Astrocyte (in vitro differentiated cells and primary cell): Measurements from ENCODE around the gene PTPRO. TPM values are rescaled to one million over a fixed set of nuclear protein-coding genes. Genes with fewer than 3 reads are reported as not detected.

ENCODE experiments used
- DNase-seq: peaks from one replicate; pipeline ENCODE4 v3.0.0-alpha.2; 2010; ENCODE audit warnings: low read depth
- FAIRE-seq: peaks from 2 replicates; lab custom pipeline; 2011; peaks lifted over from hg19 to GRCh38; lab: Jason Lieb, UNC
- H2AFZ ChIP-seq: 2 replicates; pipeline ENCODE4 v1.6.0; 2012; ENCODE audit warnings: low read depth, low read length, inconsistent platforms
- H3K27ac ChIP-seq: 2 replicates; pipeline ENCODE4 v1.5.1; 2011; ENCODE audit warnings: low read depth, low read length, inconsistent platforms
- H3K27me3 ChIP-seq: 2 replicates; pipeline ENCODE4 v1.6.0; 2011; ENCODE audit warnings: low read length, inconsistent platforms; ENCODE audit not compliant: insufficient read depth
- H3K36me3 ChIP-seq: 2 replicates; pipeline ENCODE4 v1.5.1; 2011; ENCODE audit warnings: low read length, inconsistent platforms; ENCODE audit not compliant: insufficient read depth
- H3K4me1 ChIP-seq: 2 replicates; pipeline ENCODE4 v1.5.1; 2011; ENCODE audit warnings: low read length, inconsistent platforms; ENCODE audit not compliant: insufficient read depth
- H3K4me2 ChIP-seq: 2 replicates; pipeline ENCODE4 v1.6.0; 2012; ENCODE audit warnings: low read length, inconsistent platforms
- H3K4me3 ChIP-seq: 2 replicates; pipeline ENCODE4 v1.5.1; 2011; ENCODE audit warnings: low read depth, mild to moderate bottlenecking, low read length, inconsistent platforms; ENCODE audit not compliant: insufficient read depth
- H3K79me2 ChIP-seq: 2 replicates; pipeline ENCODE4 v1.6.0; 2012; ENCODE audit warnings: mild to moderate bottlenecking, low read length, inconsistent platforms; ENCODE audit not compliant: insufficient read depth
- H3K9ac ChIP-seq: 2 replicates; pipeline ENCODE4 v1.6.0; 2012; ENCODE audit warnings: mild to moderate bottlenecking, low read length, inconsistent platforms
- H3K9me3 ChIP-seq: 2 replicates; pipeline ENCODE4 v1.5.1; 2012; ENCODE audit warnings: low read depth, mild to moderate bottlenecking, low read length, inconsistent platforms; ENCODE audit not compliant: insufficient read depth
- H4K20me1 ChIP-seq: 2 replicates; pipeline ENCODE4 v1.6.0; 2012; ENCODE audit warnings: low read length, inconsistent platforms; ENCODE audit not compliant: insufficient read depth
- H3K27ac Mint-ChIP-seq: one replicate; pipeline ENCODE4 v1.8.0; 2021; ENCODE audit warnings: mild to moderate bottlenecking, mixed read lengths; ENCODE audit not compliant: unreplicated experiment
- H3K27me3 Mint-ChIP-seq: one replicate; pipeline ENCODE4 v1.8.0; 2021; ENCODE audit warnings: low read depth, mixed read lengths; ENCODE audit not compliant: unreplicated experiment
- H3K36me3 Mint-ChIP-seq: one replicate; pipeline ENCODE4 v1.8.0; 2021; ENCODE audit warnings: low read depth, mixed read lengths; ENCODE audit not compliant: unreplicated experiment
- H3K4me1 Mint-ChIP-seq: one replicate; pipeline ENCODE4 v1.8.0; 2021; ENCODE audit warnings: low read depth, mixed read lengths; ENCODE audit not compliant: unreplicated experiment
- H3K4me3 Mint-ChIP-seq: one replicate; pipeline ENCODE4 v1.8.0; 2021; ENCODE audit warnings: mild to moderate bottlenecking, moderate library complexity, mixed read lengths; ENCODE audit not compliant: unreplicated experiment
- H3K9me3 Mint-ChIP-seq: one replicate; pipeline ENCODE4 v1.8.0; 2021; ENCODE audit warnings: mild to moderate bottlenecking, mixed read lengths; ENCODE audit not compliant: unreplicated experiment
- EZH2 ChIP-seq: IDR thresholded peaks from 2 replicates; pipeline ENCODE4 v1.6.1; 2012; ENCODE audit warnings: mild to moderate bottlenecking, low read length, inconsistent platforms; ENCODE audit not compliant: insufficient read depth
- total RNA-seq: library from RNA; stranded (reverse); gene quantifications from 2 replicates; pipeline ENCODE4 v1.2.1, GENCODE V29; 2021
- TF ChIP-seq, protein P1 (sequence below): IDR thresholded peaks from 2 replicates; pipeline ENCODE4 v1.5.1; 2011; ENCODE audit warnings: low read depth, mild to moderate bottlenecking, inconsistent platforms, low read length, moderate library complexity; ENCODE audit not compliant: insufficient read depth

Gene PTPRO
- total RNA-seq, 1 donor from 2014 or later: 0.39 TPM

DNA sequence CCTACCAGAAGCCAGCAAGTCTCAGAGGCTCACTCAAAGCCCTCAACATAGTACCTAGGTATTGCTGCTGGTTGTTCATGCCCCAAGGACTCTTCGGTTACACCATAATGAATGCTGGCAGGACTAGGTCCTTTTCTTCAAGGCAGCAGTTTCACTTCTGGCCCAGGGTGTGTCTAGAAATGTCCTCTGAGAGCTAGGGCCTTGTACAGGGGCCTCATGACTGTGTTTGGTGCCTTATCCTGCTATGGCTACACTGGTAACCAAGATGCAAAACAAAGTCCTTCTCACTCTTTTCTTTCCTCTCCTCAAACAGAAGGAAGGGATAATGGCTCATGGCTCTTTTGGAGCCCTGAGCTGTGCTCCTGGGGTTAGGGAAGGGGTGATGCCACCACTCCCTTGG is 15.2 kb upstream of the PTPRO start:
- Histone ChIP-seq H3K4me2 (no peak overlapping the region), H2AFZ (no peak overlapping the region), H3K9ac (no peak overlapping the region), H3K9me3 (no peaks in the 10 kb centered on the region), H3K4me3 (no peak overlapping the region), H3K27ac (no peak overlapping the region), H4K20me1 (no peaks in the 10 kb centered on the region), H3K4me1 (no peaks in the 10 kb centered on the region), H3K27me3 (no peaks in the 10 kb centered on the region), H3K36me3 (no peaks in the 10 kb centered on the region), H3K79me2 (no peaks in the 10 kb centered on the region)
- Mint-ChIP-seq H3K27me3 (peaks cover 13% of the 10 kb centered on the region), H3K4me3 (no peak overlapping the region), H3K4me1 (no peaks in the 10 kb centered on the region), H3K9me3 (peaks cover 8% of the 10 kb centered on the region), H3K36me3 (no peaks in the 10 kb centered on the region), H3K27ac (no peak overlapping the region)
- TF ChIP-seq EZH2: no peak
- TF ChIP-seq, protein P1, sequence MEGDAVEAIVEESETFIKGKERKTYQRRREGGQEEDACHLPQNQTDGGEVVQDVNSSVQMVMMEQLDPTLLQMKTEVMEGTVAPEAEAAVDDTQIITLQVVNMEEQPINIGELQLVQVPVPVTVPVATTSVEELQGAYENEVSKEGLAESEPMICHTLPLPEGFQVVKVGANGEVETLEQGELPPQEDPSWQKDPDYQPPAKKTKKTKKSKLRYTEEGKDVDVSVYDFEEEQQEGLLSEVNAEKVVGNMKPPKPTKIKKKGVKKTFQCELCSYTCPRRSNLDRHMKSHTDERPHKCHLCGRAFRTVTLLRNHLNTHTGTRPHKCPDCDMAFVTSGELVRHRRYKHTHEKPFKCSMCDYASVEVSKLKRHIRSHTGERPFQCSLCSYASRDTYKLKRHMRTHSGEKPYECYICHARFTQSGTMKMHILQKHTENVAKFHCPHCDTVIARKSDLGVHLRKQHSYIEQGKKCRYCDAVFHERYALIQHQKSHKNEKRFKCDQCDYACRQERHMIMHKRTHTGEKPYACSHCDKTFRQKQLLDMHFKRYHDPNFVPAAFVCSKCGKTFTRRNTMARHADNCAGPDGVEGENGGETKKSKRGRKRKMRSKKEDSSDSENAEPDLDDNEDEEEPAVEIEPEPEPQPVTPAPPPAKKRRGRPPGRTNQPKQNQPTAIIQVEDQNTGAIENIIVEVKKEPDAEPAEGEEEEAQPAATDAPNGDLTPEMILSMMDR: no peak
- DNase-seq (no peak), FAIRE-seq (no peak)

DNA sequence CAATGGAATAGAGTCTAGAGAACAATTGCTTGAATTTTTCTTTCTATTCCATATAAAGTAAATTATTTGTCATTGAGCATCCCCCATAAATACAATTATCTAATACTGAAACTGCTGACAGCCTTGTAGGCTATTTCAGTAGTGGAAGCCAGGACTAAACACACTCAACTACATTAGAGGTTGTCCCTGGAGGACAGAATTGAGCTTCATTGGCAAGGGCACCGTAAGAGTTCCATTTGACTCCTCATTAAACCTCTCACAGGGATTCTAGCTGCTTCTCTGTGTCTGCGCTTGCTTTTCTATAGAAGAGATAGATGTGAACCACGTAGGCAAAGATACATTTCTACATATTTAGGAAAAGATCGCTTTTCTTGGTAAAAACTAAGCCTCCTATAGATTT is 3.5 kb upstream of the PTPRO start:
- Histone ChIP-seq H3K9ac (no peak overlapping the region), H3K27ac (no peak overlapping the region), H3K4me1 (peaks cover 5% of the 10 kb centered on the region), H3K4me3 (no peak overlapping the region), H3K27me3 (peaks cover 14% of the 10 kb centered on the region), H4K20me1 (no peaks in the 10 kb centered on the region), H3K4me2 (no peak overlapping the region), H3K9me3 (no peaks in the 10 kb centered on the region), H3K36me3 (no peaks in the 10 kb centered on the region), H2AFZ (no peak overlapping the region), H3K79me2 (no peaks in the 10 kb centered on the region)
- DNase-seq (no peak), FAIRE-seq (no peak)
- Mint-ChIP-seq H3K36me3 (no peaks in the 10 kb centered on the region), H3K4me1 (no peaks in the 10 kb centered on the region), H3K4me3 (no peak overlapping the region), H3K9me3 (no peaks in the 10 kb centered on the region), H3K27me3 (peaks cover 37% of the 10 kb centered on the region), H3K27ac (no peak overlapping the region)
- TF ChIP-seq EZH2: no peak
- TF ChIP-seq, protein P1: no peak

DNA sequence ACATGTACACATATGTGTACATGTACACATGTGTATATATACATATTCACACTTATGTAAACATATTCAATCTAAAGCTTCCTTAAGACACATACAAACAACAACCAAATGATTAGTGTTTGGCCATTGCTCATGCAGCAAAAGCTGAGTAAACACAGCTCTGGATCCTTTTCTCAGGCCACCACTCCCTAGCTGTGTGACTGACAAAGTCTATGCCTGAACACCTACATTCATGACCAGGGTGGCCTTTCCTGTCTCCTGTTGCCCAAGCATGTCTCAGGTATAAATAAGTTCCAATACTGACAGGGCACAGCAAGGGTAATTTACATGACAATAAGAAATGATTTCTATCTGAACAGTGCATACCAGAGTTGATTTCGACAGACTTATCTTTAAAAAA is 1.4 kb upstream of the PTPRO start:
- peaks cover 50% of the 10 kb centered on the region for H3K27me3 Mint-ChIP-seq
- no peaks in the 10 kb centered on the region for H4K20me1 ChIP-seq
- H3K27ac Mint-ChIP-seq: no peak overlapping the region
- no peak overlapping the region for H3K4me2 ChIP-seq
- H3K27me3 ChIP-seq: peaks cover 17% of the 10 kb centered on the region
- H3K9ac ChIP-seq: no peak overlapping the region
- no peaks in the 10 kb centered on the region for H3K36me3 Mint-ChIP-seq
- no peaks in the 10 kb centered on the region for H3K36me3 ChIP-seq
- FAIRE-seq (no peak), DNase-seq (no peak)
- no peak overlapping the region for H3K4me3 Mint-ChIP-seq
- H2AFZ ChIP-seq: no peak overlapping the region
- H3K27ac ChIP-seq: no peak overlapping the region
- TF ChIP-seq EZH2: no peak
- TF ChIP-seq, protein P1: no peak
- no peak overlapping the region for H3K4me3 ChIP-seq
- H3K4me1 ChIP-seq: peaks cover 5% of the 10 kb centered on the region
- no peaks in the 10 kb centered on the region for H3K9me3 ChIP-seq
- H3K4me1 Mint-ChIP-seq: no peaks in the 10 kb centered on the region
- no peaks in the 10 kb centered on the region for H3K9me3 Mint-ChIP-seq
- no peaks in the 10 kb centered on the region for H3K79me2 ChIP-seq
